Neural cell (in vitro differentiated cells): Measurements from ENCODE around the gene MRPL23.

Source experiments
- EP300 ChIP-seq: fragments of 450-650 bp; conservative IDR thresholded peaks from 2 replicates; pipeline ENCODE4 v1.6.1; 2014; ENCODE audit warnings: antibody characterized with exemption, mild to moderate bottlenecking, moderate library complexity; ENCODE audit not compliant: poor library complexity, severe bottlenecking
- EZH2 ChIP-seq: fragments of 200-600, 300-800 bp; shearing (Covaris generic), sonication (generic); IDR thresholded peaks from 2 replicates; pipeline ENCODE4 v1.6.1; 2014; ENCODE audit warnings: antibody characterized with exemption, low read length, borderline replicate concordance, mild to moderate bottlenecking; ENCODE audit not compliant: insufficient read depth, poor library complexity, severe bottlenecking
- POLR2AphosphoS5 ChIP-seq: IDR thresholded peaks from 2 replicates; pipeline ENCODE4 v1.6.1; 2012
- TF ChIP-seq, protein P1 (sequence below): IDR thresholded peaks from 2 replicates; pipeline ENCODE4 v1.6.1; 2012; ENCODE audit warnings: borderline replicate concordance
- TF ChIP-seq, protein P2 (sequence below): fragments of 450-650 bp; IDR thresholded peaks from 2 replicates; pipeline ENCODE4 v1.5.1; 2014; ENCODE audit warnings: antibody characterized with exemption, mild to moderate bottlenecking, moderate library complexity; ENCODE audit not compliant: poor library complexity, severe bottlenecking

DNA sequence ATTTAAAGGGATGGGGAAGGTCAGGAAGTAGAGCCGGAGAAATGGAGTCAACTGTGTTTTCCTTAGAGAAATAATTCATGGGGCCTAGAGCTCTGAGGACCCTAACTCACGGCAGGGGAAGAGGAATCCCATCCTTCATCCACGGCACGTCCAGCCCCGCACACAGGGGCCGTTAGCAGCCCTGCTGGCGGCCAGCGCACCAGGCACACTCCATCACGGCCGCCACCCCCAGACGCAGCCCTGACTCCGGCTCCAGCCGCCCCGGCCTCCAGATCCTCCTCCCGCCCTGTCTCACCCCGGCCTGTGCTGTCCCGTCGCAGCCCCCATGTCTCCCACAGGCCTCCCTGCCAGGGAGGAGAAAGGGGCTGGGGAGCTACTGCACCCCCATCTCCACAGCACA lies 11.2 kb downstream of the MRPL23 start:
- TF ChIP-seq EZH2 (no peak), EP300 (no peak), POLR2AphosphoS5 (no peak)
- TF ChIP-seq, protein P1, sequence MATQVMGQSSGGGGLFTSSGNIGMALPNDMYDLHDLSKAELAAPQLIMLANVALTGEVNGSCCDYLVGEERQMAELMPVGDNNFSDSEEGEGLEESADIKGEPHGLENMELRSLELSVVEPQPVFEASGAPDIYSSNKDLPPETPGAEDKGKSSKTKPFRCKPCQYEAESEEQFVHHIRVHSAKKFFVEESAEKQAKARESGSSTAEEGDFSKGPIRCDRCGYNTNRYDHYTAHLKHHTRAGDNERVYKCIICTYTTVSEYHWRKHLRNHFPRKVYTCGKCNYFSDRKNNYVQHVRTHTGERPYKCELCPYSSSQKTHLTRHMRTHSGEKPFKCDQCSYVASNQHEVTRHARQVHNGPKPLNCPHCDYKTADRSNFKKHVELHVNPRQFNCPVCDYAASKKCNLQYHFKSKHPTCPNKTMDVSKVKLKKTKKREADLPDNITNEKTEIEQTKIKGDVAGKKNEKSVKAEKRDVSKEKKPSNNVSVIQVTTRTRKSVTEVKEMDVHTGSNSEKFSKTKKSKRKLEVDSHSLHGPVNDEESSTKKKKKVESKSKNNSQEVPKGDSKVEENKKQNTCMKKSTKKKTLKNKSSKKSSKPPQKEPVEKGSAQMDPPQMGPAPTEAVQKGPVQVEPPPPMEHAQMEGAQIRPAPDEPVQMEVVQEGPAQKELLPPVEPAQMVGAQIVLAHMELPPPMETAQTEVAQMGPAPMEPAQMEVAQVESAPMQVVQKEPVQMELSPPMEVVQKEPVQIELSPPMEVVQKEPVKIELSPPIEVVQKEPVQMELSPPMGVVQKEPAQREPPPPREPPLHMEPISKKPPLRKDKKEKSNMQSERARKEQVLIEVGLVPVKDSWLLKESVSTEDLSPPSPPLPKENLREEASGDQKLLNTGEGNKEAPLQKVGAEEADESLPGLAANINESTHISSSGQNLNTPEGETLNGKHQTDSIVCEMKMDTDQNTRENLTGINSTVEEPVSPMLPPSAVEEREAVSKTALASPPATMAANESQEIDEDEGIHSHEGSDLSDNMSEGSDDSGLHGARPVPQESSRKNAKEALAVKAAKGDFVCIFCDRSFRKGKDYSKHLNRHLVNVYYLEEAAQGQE: no peak
- TF ChIP-seq, protein P2, sequence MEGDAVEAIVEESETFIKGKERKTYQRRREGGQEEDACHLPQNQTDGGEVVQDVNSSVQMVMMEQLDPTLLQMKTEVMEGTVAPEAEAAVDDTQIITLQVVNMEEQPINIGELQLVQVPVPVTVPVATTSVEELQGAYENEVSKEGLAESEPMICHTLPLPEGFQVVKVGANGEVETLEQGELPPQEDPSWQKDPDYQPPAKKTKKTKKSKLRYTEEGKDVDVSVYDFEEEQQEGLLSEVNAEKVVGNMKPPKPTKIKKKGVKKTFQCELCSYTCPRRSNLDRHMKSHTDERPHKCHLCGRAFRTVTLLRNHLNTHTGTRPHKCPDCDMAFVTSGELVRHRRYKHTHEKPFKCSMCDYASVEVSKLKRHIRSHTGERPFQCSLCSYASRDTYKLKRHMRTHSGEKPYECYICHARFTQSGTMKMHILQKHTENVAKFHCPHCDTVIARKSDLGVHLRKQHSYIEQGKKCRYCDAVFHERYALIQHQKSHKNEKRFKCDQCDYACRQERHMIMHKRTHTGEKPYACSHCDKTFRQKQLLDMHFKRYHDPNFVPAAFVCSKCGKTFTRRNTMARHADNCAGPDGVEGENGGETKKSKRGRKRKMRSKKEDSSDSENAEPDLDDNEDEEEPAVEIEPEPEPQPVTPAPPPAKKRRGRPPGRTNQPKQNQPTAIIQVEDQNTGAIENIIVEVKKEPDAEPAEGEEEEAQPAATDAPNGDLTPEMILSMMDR: no peak
